HG03378 (cell line): Measurements from ENCODE around the gene KBTBD3.
"Not testable (repeated sequence)": the region's sequence is repeated elsewhere in the genome, so short reads cannot be mapped to it uniquely, and the experiment has no call there.

ENCODE experiments used
- ATAC-seq: cut with Tn5 transposase; IDR thresholded peaks from one replicate; pipeline ENCODE4 v1.9.1; 2021; ENCODE audit warnings: mild to moderate bottlenecking, moderate library complexity; ENCODE audit not compliant: unreplicated experiment

The KBTBD3 gene

DNA sequence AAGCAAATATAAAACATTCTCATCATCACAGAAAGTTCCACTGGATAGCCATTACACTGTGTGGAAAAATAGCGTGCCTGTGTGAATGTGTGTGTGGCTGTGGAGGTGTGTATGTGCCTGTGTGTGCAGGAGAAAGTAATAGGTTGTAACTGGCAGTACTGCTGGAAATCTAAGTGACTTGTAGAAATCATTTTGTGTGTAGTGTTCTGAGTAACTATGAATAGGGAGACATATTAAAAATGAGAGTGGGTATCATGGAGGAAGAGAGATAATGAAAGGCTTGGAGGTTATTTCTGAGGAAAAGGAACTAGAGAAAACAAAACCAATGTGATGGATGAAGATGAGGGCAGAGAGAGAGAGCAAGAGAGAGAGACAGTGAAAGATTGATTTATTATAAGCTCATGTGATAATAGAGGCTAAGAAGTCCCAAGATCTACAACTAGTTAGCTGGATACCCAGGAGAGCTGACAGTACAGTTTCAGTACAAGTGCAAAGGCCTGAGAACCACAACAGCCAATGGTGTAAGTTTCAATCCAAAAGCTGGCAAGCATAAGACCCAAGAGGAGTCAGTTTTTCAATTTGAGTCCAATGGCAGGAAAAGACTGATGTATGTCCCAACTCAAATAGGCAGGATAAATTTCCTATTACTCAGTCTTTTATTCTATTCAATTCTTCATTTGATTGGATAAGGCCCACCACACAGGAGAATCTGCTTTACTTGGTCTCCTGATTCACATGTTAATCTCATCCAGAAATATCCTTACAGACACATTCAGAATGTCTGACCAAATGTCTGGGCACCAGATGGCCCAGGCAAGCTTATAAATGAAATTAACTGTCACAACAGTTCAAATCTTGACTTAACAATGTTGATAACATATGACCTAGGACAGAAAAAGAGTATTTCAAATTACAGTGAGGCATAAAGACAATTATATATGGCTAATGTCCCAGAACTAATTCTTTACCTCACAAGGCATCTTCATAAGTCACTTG lies 14.9 kb downstream of the KBTBD3 start:
- ATAC-seq = no peak

DNA sequence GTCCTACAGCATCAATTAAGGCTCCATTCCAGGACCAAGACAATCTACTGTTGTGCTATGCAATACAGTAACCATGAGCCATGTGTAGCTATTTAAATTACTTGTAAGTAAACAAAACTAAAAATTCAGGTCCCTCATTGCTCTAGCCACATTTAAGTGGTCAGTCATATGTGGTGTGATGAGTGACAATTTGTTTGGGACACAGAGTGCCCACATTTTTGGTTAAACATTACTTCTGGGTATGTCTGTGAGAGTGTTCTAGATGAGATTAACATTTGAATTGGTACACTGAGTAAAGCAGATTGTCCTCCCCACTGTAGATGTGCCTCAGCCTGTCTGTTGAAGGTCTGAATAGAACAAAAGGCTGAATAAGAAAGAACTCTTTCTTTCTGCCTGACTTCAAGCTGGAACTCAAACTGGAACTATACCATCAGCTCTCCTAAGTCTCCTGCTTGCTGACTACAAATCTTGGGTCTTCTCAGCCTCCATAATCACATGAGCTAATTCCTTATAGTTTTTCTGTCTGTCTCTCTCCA lies 15.8 kb downstream of the KBTBD3 start:
- ATAC-seq = no peak

GRCh38 chr11:106059617-106060016 lies 17.5 kb downstream of the KBTBD3 start:
- ATAC-seq = no peak

- ATAC-seq = not testable (repeated sequence)
Measured at GRCh38 chr11:106058377-106058776, 18.8 kb downstream of the KBTBD3 start.

DNA sequence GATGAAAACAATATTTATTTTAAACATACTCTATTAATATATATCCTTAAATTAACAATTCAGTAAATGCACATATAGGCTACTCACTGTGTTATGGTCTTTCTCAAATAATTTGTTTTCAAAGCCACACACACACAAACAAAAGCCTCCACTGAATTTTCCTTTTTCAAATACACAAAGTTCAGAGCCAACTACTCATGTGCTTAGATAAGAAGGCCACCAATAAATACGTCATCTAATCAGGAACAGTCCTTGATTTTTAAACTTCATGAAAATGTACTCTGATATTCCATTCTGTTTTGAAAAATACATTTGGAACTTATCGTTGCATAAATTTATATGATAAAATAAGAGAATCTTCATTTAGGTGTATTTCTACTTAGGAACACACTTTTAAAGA lies 26.0 kb downstream of the KBTBD3 start:
- ATAC-seq = no peak

DNA sequence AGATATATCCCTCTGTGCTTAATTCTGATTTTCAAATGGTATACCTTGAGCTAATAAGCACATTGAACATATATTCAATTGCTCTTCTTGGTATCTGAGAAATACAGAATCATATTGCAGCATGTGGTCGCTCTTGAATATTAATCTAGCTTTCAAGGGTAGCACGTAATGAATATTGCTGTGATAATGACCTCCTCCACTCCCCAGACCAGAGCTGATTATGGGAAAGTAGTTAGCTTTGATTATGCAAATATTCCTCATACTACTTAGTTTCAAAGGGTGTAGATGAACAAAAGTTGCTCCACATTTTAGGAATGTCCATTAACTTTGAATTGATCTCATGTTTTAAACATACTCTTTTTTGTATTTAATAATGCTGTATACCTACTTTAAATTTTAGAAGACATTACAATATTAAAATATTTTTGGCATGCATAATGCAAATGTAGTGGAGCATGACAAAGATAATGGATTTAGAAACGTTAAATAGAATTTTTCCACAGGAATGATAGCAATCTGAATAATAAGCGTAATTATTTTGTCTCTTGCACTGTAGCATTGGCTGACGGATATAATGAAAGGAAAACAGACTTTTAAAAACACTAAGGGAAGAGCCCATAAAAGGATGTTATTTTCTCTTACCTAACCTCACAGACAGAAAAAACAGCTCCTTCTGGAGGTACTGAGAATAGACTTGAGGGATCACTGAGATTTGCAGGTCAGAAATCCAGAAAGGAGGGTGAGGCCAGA lies 27.2 kb downstream of the KBTBD3 start:
- ATAC-seq = no peak

DNA sequence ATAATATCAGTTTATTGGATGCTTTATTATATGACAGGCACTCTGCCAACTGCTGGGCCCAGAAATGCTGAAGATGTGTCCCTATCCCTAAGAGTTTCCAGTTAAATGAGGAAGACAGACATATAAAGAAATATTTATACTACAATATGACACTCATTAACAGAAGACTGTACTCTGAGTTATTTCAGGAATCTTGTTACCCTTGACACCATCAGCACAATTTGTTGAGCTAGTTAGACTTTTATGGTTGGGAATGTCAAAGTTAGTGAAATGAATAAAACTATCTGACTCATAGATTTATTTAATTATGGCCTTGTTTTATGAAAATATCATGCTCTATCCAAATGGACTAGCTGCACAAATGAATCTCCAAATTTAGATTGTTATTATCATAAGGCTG lies 29.5 kb downstream of the KBTBD3 start:
- ATAC-seq = no peak

GRCh38 chr11:106043540-106043939 lies 33.6 kb downstream of the KBTBD3 start:
- ATAC-seq = no peak

- ATAC-seq = no peak
Measured at GRCh38 chr11:106032861-106033260, 44.3 kb downstream of the KBTBD3 start.

DNA sequence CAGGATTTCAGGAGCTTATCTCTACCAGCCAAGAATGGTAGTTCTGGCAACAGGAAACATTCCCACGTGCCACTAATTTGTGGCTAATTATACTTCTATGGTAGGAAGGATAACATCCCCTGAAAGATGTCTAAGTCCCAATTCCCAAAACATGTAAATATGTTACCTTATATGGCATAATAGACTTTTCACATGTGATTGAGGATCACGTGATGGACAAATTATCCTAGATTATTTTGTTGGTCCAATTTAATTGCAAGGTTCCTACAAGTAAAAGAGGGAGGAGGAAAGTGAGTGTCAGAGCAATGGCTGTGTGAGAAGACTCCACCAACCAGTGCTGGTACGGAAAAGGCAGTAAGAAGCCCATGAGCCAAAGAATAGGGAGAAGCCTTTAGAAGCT lies 45.2 kb downstream of the KBTBD3 start:
- no peak for ATAC-seq

DNA sequence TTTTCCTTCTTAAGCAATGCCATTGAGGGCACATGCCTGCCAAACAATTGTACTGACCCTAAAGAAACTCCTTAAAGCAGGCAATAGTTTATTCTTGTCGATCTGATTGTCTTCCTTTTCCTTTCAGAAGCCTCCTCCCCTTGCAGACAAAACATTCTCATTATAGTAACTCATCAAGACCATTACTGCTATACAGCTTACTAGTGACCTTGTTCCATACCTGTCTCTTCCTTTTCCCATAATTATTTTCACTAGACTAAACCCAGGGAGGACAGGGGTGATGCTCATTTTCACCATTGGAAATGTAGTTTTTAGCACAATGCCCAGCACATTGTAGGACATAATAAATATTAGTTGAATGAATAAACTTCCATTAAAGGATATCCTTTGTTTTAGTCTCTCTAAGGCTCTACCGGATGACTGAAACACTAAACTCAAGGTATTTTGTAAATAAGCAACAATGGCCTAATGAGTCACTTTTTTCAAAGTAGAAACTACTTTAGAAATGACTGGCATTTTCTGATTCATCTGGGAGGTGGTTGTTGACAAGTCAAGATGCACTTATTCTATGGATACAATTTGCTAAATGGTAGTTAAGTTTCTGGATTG lies 45.8 kb downstream of the KBTBD3 start:
- ATAC-seq = no peak

GRCh38 chr11:106030609-106031008 lies 46.5 kb downstream of the KBTBD3 start:
- no peak for ATAC-seq

DNA sequence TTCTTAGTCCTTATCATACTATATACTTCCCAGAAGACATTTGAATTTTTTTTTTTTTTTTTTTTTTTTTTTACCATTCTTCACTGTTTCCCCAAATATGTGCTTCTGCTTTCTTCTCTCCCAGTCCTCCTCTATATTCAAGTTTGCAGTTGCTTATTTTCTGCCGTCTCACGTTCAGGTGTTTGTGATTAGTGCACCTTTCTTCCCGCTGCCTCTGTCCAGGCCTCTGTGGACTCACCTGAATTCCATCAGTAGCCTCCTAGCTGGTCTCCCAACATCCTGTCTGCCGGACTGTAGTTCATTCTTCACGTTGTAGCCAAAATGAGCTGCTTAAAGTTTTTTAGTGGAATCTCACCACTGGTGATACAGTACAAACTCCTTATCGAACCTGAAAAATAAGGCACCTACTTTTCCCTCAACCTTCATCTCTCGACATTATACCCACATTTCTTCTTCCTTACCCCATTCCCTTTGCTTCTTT lies 54.3 kb downstream of the KBTBD3 start:
- no peak for ATAC-seq

- ATAC-seq = peak; percentile 98
Measured at GRCh38 chr11:106021967-106022794, 55.0 kb downstream of the KBTBD3 start, which contains the start of gene MSANTD4. Gene MSANTD4 (minus strand): TSS chr11:106022240. CDS start chr11:106010917, 11,323 bp downstream.

GRCh38 chr11:106021181-106021966 lies 55.8 kb downstream of the KBTBD3 start:
- ATAC-seq = peak; percentile 1

GRCh38 chr11:106017093-106017492 lies 60.1 kb downstream of the KBTBD3 start:
- no peak for ATAC-seq

DNA sequence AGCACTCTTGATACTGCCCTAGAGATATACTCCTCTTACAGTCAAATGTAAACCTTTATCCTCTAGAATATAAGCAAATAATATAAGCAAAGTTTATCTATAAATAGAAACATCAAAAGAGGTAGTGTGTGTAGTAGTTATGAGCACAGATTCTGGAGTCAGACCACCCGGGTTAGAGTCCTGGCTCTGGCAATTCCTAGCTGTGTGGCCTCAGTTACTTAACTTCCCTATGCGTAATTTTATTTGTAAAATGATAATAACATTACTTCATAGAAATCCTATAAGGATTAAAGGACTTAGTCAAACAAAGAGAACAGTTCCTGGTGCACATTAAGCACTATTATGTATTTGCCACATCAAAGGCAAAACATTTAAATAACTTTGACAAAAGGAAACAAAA lies 62.1 kb downstream of the KBTBD3 start:
- no peak for ATAC-seq

DNA sequence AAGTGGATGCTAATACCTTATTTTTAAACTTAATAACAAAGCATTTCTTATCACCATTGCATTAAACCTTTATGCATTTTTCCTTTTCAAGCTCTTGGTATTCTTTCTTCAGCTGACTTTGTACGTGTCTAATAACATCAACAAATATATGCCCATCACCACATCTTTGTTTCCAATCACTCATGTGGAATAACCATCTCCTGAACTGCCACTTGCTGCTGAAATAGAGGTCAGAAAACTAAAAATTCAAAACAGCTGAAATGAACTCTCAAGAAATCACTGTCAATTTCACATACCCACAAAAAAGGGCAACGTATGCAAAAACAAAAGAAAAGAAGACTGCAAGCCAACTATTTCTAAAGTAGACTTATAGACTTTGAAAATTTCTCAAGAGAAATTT lies 62.5 kb downstream of the KBTBD3 start:
- ATAC-seq = no peak

DNA sequence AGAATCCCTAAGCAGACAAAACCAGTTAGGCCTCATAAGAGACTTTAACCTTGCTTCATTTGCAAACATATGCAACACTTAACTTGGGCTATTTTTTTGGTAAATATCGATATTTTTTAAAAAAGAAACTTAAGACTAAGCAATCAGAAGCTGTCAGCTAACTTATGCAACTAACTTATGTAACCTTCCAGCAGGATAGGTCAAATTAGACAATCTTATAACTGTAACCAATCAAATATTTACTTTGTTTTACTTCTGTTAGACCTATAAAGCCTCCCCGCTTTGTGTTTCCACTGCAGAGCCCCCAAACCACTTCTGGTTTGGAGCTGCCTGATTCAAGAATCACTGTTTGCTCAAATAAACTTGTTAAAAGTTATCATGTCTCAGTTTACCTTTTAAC lies 63.1 kb downstream of the KBTBD3 start:
- ATAC-seq = no peak
